NCI-H187 (cell line): ENCODE data around the gene GXYLT2.

Experiments used
- DNase-seq, 2 experiments: peaks; one replicate each; lab custom pipeline; 2025; lab: John Stamatoyannopoulos, UW

The GXYLT2 gene

GRCh38 chr3:72932416-72932815, 44.6 kb downstream of the GXYLT2 start:
- no peak for DNase-seq

GRCh38 chr3:72938471-72939265, 50.8 kb downstream of the GXYLT2 start:
- DNase-seq, result peak in 1 of 2 experiments; percentile 38

GRCh38 chr3:72941245-72941644, 53.4 kb downstream of the GXYLT2 start:
- DNase-seq, result no peak

- DNase-seq, result no peak
Measured at GRCh38 chr3:72942427-72942826, 54.6 kb downstream of the GXYLT2 start.

- no peak for DNase-seq
Measured at GRCh38 chr3:72944696-72945095, 56.9 kb downstream of the GXYLT2 start.

GRCh38 chr3:72947715-72948490, 60.1 kb downstream of the GXYLT2 start:
- no peak for DNase-seq

GRCh38 chr3:72949016-72949415, 61.2 kb downstream of the GXYLT2 start:
- no peak for DNase-seq

- no peak for DNase-seq
Measured at GRCh38 chr3:72950372-72950771, 62.5 kb downstream of the GXYLT2 start.

GRCh38 chr3:72950801-72951200, 63.0 kb downstream of the GXYLT2 start:
- DNase-seq, result no peak

GRCh38 chr3:72951259-72951722, 63.4 kb downstream of the GXYLT2 start:
- no peak for DNase-seq

GRCh38 chr3:72953325-72953956, 65.6 kb downstream of the GXYLT2 start:
- no peak for DNase-seq

GRCh38 chr3:72957297-72957696, 69.5 kb downstream of the GXYLT2 start:
- no peak for DNase-seq

GRCh38 chr3:72959336-72959735, 71.5 kb downstream of the GXYLT2 start:
- no peak for DNase-seq

GRCh38 chr3:72960812-72961518, 73.1 kb downstream of the GXYLT2 start:
- DNase-seq, result no peak

- no peak for DNase-seq
Measured at GRCh38 chr3:72961752-72962151, 73.9 kb downstream of the GXYLT2 start.

GRCh38 chr3:72962317-72962716, 74.5 kb downstream of the GXYLT2 start:
- DNase-seq, result no peak

GRCh38 chr3:72964633-72965032, 76.8 kb downstream of the GXYLT2 start:
- DNase-seq, result no peak

GRCh38 chr3:72968266-72968664, 80.4 kb downstream of the GXYLT2 start:
- DNase-seq, result no peak

GRCh38 chr3:72969766-72970165, 81.9 kb downstream of the GXYLT2 start:
- DNase-seq, result no peak

GRCh38 chr3:72970942-72971341, 83.1 kb downstream of the GXYLT2 start:
- DNase-seq, result no peak

GRCh38 chr3:72972706-72973030, 84.8 kb downstream of the GXYLT2 start:
- no peak for DNase-seq

- no peak for DNase-seq
Measured at GRCh38 chr3:72973031-72973723, 85.3 kb downstream of the GXYLT2 start.
